Astrocyte of the cerebellum (primary cell): ENCODE results near the gene SKAP1.

Experiments
- DNase-seq: peaks from one replicate; pipeline ENCODE4 v3.0.0-alpha.2; 2011; ENCODE audit warnings: low read depth
- H3K4me3 ChIP-seq: 2 replicates; pipeline ENCODE4 v1.5.1; 2011; ENCODE audit warnings: mild to moderate bottlenecking, low read depth, low read length, moderate library complexity
- CTCF ChIP-seq: IDR thresholded peaks from 2 replicates; pipeline ENCODE4 v1.5.1; 2012; ENCODE audit warnings: low read length, low read depth, moderate library complexity, mild to moderate bottlenecking; ENCODE audit errors: missing control alignments
- in situ Hi-C: cut with HindIII; loops from 2 replicates; pipeline ENCODE4 v1.10.0; 2017; ENCODE audit warnings: low sequenced_read_pairs

Gene SKAP1

DNA sequence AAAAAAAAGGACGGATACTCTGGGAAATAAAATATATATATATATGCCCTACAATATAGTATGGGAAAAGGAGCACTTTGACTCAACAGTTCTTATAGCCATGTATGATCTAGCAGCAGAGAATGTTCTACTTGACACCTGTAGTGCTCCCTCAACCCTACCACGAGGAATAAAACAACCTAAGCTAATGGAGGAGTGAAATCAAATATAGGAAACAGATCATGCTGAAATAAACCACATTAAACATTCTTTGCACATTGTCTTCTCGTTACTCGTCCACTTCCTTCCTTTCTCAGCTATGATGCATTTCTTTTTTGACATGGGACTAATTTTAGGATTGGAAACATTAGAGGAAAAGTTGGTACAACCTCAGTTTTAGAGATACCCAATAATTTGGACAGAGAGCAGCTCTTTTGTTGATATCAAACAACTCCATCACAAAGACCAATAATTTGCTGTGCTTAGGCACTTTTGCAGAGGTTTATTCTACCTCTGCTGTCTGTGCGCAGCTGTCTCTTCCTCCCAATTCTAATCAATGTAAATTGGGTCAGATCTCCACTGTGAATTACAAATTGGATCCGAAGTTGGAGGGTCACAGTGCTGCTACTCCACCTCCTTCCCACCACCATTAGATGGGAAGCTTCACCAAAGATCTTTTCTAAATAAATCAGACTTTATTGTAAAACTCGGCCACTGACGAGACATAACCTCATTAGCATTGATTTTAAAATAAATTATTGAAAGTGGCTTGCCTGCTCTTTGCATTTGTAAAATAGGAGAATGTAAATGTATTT, 256.6 kb downstream of the SKAP1 start:
- H3K4me3 ChIP-seq = no peak overlapping the region
- no peak for TF ChIP-seq CTCF
- in situ Hi-C loops = no loop called here
- DNase-seq = no peak

GRCh38 chr17:48169926-48170325, 260.1 kb downstream of the SKAP1 start:
- H3K4me3 ChIP-seq = no peak overlapping the region
- in situ Hi-C loops = no loop called here
- no peak for DNase-seq
- TF ChIP-seq CTCF = no peak

DNA sequence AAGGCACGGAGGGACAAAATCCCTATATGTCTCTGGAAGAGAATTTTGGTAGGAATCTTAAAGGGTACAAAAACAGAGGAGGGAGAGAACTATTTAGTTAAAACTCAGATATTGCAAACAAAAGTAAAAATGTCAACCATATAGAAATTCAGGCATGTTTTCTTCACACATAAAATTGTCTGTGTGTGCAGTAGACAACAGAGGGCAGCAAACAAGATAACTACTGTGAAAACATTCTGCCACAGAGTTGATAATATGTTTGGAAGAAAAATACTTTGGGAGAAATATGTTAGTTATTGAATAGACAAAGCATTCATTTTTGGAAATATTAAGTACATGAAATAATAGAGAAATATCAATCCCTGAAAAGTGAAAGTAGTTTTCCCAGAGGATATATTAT, 266.2 kb downstream of the SKAP1 start:
- DNase-seq = no peak
- in situ Hi-C loops = no loop called here
- H3K4me3 ChIP-seq = no peak overlapping the region
- TF ChIP-seq CTCF = no peak

GRCh38 chr17:48162946-48163506, 267.0 kb downstream of the SKAP1 start:
- TF ChIP-seq CTCF = no peak
- H3K4me3 ChIP-seq = no peak overlapping the region
- in situ Hi-C loops = no loop called here
- DNase-seq = no peak

DNA sequence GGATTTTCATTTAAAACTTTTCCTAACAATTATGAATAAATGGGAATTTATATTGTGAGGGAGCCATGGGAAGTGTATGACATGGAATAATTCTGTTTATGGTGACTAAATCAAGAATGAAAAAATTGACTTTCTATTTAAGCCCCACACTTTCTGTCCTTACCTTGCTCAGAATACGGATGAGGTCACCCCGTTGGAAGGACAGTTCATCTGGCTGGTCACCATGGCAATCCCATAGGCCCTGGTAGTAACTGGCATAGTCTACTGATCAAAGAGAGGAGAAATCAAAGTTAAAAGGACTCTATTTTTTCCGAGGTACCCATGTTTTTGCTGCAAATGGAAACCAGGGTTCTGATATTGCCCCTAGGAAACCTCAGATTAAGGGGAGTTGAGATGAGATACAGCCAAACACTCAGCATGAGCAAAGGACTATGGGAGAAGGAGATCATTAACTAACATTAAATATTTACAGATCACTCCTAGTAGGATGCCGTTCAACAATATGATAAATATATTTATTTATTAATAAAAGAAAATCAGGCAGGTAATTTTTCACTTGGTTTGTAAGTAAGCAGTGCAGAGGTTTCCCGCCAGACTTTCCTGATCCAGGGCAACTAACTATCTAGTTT, 267.6 kb downstream of the SKAP1 start:
- no peak overlapping the region for H3K4me3 ChIP-seq
- DNase-seq = no peak
- no peak for TF ChIP-seq CTCF
- in situ Hi-C loops = no loop called here

- no peak overlapping the region for H3K4me3 ChIP-seq
- in situ Hi-C loops = no loop called here
- TF ChIP-seq CTCF = no peak
- DNase-seq = no peak
Observed at GRCh38 chr17:48161127-48161905, 268.7 kb downstream of the SKAP1 start.
